ENCODE data around the gene KIF26B. TPM values are rescaled to one million over a fixed set of nuclear protein-coding genes. Genes with fewer than 3 reads are reported as not detected.

The KIF26B gene
- polyA plus RNA-seq, 2 of the 4 experiments (the other 2 are of a cell fraction) = 0.01 to 0.04 TPM

GRCh38 chr1:245685111-245685810 lies 530.5 kb downstream of the KIF26B start:
- Histone ChIP-seq H3K4me2 (no peak overlapping the region), H3K4me3 (no peak overlapping the region), H3K9me3 (no peaks in the 10 kb centered on the region), H3K27ac (no peak overlapping the region), H3K4me1 (no peaks in the 10 kb centered on the region)
- TF ChIP-seq MYC (IDR thresholded peaks at IDR 0.05; ENCODE audit: borderline replicate concordance, low read length) (no peak), RARB (CRISPR knock-in tag; IDR thresholded peaks at IDR 0.05) (no peak), JUN (IDR thresholded peaks at IDR 0.05) (no peak), HOXB5 (CRISPR knock-in tag; IDR thresholded peaks at IDR 0.05) (no peak), GATA3 (IDR thresholded peaks at IDR 0.05; ENCODE audit: borderline replicate concordance) (no peak), CEBPB (IDR thresholded peaks at IDR 0.05) (no peak), SMC3 (IDR thresholded peaks at IDR 0.05) (no peak), RNF2 (IDR thresholded peaks at IDR 0.05; ENCODE audit: borderline replicate concordance, low read depth) (no peak), FOSB (CRISPR knock-in tag; IDR thresholded peaks at IDR 0.05) (no peak), RFX5 (IDR thresholded peaks at IDR 0.05) (no peak), KDM5A (IDR thresholded peaks at IDR 0.05) (no peak), ZFP36 (IDR thresholded peaks at IDR 0.05; ENCODE audit: borderline replicate concordance, partially characterized antibody) (no peak), NPAS2 (CRISPR knock-in tag; IDR thresholded peaks at IDR 0.05; ENCODE audit: borderline replicate concordance) (no peak), POLR2AphosphoS2 (conservative IDR thresholded peaks at IDR 0.05; ENCODE audit: low read length) (no peak), CTCF (IDR thresholded peaks at IDR 0.05) (no peak)
- TF ChIP-seq, protein P1, sequence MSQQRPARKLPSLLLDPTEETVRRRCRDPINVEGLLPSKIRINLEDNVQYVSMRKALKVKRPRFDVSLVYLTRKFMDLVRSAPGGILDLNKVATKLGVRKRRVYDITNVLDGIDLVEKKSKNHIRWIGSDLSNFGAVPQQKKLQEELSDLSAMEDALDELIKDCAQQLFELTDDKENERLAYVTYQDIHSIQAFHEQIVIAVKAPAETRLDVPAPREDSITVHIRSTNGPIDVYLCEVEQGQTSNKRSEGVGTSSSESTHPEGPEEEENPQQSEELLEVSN (IDR thresholded peaks at IDR 0.05; ENCODE audit: borderline replicate concordance, low read depth) = no peak
- TF ChIP-seq, protein P2, sequence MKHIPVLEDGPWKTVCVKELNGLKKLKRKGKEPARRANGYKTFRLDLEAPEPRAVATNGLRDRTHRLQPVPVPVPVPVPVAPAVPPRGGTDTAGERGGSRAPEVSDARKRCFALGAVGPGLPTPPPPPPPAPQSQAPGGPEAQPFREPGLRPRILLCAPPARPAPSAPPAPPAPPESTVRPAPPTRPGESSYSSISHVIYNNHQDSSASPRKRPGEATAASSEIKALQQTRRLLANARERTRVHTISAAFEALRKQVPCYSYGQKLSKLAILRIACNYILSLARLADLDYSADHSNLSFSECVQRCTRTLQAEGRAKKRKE (CRISPR knock-in tag; IDR thresholded peaks at IDR 0.05; ENCODE audit: low read depth) = no peak
- TF ChIP-seq, protein P3, sequence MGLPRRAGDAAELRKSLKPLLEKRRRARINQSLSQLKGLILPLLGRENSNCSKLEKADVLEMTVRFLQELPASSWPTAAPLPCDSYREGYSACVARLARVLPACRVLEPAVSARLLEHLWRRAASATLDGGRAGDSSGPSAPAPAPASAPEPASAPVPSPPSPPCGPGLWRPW (IDR thresholded peaks at IDR 0.05) = no peak
- FAIRE-seq (no peak), ATAC-seq (no peak), DNase-seq (ENCODE audit: low read depth in 1 of 2, low spot score in 1 of 2) (no peak)
- POLR2A ChIA-PET = no interaction called here
- CTCF ChIA-PET = no interaction called here
- 77% methylated on average over 28 of the region's 45 CpGs for WGBS (ENCODE audit: missing lambda C conversion rate)

- POLR2A ChIA-PET = no interaction called here
- no peak for FAIRE-seq
- no peak for ATAC-seq
- CTCF ChIA-PET = no interaction called here
- no peak for DNase-seq (ENCODE audit: low read depth in 1 of 2, low spot score in 1 of 2)
- 78% methylated on average over 11 of the region's 25 CpGs for WGBS (ENCODE audit: missing lambda C conversion rate)
- Histone ChIP-seq H3K4me3 (no peak overlapping the region), H3K4me2 (no peak overlapping the region), H3K27ac (no peak overlapping the region), H3K9me3 (no peaks in the 10 kb centered on the region), H3K4me1 (no peaks in the 10 kb centered on the region)
- TF ChIP-seq ESRRA (IDR thresholded peaks at IDR 0.05; ENCODE audit: borderline replicate concordance, low read length) (no peak), ZNF302 (CRISPR knock-in tag; IDR thresholded peaks at IDR 0.05) (no peak), HMGXB4 (CRISPR knock-in tag; IDR thresholded peaks at IDR 0.05; ENCODE audit: borderline replicate concordance) (no peak), HOXB5 (CRISPR knock-in tag; IDR thresholded peaks at IDR 0.05) (no peak), MAX (IDR thresholded peaks at IDR 0.05) (no peak), MAZ (IDR thresholded peaks at IDR 0.05; ENCODE audit: borderline replicate concordance, low read depth, low read length) (no peak), CHD2 (IDR thresholded peaks at IDR 0.05; ENCODE audit: low read length, partially characterized antibody) (no peak), BHLHE40 (IDR thresholded peaks at IDR 0.05; ENCODE audit: low read depth, low read length) (no peak), CBX8 (IDR thresholded peaks at IDR 0.05) (no peak), HOXB13 (CRISPR knock-in tag; IDR thresholded peaks at IDR 0.05; ENCODE audit: low read depth) (no peak)
Measured at GRCh38 chr1:245686006-245686405, 531.2 kb downstream of the KIF26B start.

Measured in A549 (cell line).